NOMO-1 treated with DMSO at 0.1 percent for 48 hours (cell line): ENCODE results near the gene GPAM.
"Not testable (repeated sequence)": the region's sequence is repeated elsewhere in the genome, so short reads cannot be mapped to it uniquely, and the experiment has no call there.

Experiments
- DNase-seq: peaks from one replicate; lab custom pipeline; 2025; ENCODE audit not compliant: unreplicated experiment; lab: John Stamatoyannopoulos, UW

Gene GPAM, protein sequence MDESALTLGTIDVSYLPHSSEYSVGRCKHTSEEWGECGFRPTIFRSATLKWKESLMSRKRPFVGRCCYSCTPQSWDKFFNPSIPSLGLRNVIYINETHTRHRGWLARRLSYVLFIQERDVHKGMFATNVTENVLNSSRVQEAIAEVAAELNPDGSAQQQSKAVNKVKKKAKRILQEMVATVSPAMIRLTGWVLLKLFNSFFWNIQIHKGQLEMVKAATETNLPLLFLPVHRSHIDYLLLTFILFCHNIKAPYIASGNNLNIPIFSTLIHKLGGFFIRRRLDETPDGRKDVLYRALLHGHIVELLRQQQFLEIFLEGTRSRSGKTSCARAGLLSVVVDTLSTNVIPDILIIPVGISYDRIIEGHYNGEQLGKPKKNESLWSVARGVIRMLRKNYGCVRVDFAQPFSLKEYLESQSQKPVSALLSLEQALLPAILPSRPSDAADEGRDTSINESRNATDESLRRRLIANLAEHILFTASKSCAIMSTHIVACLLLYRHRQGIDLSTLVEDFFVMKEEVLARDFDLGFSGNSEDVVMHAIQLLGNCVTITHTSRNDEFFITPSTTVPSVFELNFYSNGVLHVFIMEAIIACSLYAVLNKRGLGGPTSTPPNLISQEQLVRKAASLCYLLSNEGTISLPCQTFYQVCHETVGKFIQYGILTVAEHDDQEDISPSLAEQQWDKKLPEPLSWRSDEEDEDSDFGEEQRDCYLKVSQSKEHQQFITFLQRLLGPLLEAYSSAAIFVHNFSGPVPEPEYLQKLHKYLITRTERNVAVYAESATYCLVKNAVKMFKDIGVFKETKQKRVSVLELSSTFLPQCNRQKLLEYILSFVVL

DNA sequence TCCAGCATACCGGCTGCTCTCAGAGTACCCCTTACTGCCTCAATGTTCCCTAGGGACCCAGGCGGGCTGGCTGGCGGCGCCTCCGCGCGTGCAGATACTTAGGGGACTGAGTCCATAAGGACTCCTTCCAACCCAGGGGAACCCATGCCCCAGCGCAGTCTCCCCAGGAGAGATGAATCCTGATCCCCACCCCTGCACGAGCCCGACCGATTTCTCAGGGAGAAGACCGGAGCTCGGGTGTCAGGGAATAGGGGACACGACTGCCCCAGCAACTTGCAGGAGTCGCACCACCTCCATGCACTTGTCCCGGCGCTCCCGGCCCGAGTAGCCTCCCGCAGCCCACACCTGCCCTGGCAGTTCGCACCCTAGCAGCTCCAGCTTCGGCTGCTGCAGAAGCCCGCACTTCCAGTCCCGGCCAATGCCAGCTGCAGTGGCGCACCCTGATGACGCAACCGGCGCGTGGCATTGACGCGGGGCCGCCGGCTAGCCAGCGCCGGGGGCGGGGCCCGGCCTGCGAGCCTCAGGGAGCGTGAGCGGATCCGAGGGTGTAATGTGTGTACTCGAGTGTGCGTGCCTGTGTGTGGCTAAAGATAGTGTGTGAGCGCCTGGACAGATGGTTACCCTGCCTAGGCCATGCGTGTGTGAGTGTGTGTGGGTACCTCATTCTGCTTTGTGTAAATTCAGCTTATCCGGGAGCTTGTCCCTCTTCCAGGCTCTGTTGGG is at the start of gene GPAM:
Gene GPAM, minus strand, starts transcription at position 437 of the 723 bp plus-strand sequence. CDS start 1,981 bp downstream, outside the sequence.
- DNase-seq: peak; percentile 85

- DNase-seq: peak; percentile 69
These were observed 49.1 kb upstream of the GPAM start for GRCh38 chr10:112232670-112233069.

DNA sequence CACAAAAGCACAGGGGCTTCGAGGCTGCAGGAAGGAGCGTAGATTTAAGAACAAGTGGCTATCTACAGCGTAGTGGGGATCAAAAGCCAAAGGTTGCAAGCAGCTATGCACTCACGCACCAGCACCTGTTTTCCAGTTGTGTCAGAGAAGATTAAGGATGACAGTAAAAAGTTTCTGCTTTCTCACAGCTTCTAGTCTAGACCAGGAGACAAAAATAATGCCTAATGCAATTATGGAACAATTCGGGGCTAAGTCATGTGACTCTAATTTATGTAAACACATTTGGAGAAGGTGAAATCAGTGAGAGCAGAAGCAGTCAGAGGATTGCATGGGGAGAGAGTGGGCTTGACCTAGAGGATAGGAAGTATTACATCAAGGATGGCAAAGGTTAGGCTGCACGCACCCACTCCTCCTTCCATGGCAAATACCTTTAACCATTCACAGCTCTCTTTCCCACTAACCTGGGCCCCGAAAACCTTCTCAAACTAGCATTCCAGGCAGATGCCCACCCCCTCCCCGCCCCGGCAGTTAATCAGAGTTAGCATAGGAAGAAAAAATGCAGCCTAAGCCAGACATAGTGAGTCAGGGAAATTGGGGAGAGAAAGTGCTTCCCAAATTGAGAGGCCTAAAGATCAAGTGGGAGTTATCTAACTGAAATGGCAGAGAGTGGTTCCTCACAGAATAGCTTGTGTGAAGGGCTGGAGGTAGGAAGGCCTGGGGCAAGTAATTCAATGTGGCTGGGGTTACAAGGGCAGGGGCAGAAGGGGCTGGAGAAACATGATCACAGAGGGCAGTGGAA is 48.2 kb upstream of the GPAM start:
- peak; percentile 32 for DNase-seq

- DNase-seq: no peak
These were observed 46.9 kb upstream of the GPAM start for GRCh38 chr10:112230325-112230988.

GRCh38 chr10:112229901-112230300 is 46.3 kb upstream of the GPAM start:
- DNase-seq: no peak

DNA sequence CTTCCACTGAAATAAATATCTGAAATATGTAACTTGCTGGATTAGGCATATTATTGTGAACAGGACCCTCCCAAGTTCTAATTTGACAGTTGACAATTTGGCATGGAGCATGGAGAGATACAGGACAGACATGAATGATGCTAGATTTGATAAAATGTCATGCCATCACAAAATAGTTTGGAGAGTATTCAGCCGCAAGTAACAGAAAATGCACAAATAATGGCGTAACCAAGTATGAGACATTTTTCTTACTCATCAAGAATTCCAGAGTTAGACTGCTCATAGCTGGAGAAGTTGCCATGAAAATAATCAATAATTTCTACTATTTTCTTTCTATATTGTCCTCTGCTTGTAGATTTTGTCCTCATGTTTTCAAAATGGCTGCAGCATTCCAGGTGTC is 45.5 kb upstream of the GPAM start:
- no peak for DNase-seq

- not testable (repeated sequence) for DNase-seq
These were observed 45.0 kb upstream of the GPAM start for GRCh38 chr10:112228366-112229088.

DNA sequence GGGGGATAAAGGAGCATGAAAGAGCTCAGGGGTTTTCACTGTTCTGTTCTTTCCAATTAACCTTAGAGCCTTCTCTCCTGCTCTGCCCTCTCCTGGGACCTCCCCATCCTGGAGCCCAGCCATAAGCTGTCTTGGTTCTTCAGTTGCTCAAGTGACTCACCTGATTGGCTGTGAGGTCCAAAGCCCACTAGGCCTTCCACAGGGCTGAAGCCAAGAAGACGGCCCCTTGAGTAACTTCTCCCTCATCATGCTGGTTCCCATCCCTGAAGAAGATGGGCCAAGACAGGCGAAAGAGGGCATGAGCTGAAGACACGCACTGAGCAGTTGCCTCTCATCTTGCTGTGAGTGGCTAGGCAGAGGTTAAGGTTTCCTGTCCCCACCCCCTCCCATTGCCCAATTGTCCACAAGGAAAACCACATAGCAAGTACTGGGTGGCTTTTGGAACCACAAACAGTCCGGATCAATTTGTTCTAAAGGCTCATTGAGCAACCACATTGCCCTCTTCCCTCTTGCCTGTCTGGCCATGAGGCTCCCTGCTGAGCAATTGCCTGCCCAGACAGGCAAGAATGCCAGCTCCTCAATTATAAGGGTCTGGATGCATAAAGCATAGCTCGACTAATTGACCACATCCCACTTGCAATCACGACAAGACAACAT is 43.9 kb upstream of the GPAM start:
- peak; percentile 97 for DNase-seq

DNA sequence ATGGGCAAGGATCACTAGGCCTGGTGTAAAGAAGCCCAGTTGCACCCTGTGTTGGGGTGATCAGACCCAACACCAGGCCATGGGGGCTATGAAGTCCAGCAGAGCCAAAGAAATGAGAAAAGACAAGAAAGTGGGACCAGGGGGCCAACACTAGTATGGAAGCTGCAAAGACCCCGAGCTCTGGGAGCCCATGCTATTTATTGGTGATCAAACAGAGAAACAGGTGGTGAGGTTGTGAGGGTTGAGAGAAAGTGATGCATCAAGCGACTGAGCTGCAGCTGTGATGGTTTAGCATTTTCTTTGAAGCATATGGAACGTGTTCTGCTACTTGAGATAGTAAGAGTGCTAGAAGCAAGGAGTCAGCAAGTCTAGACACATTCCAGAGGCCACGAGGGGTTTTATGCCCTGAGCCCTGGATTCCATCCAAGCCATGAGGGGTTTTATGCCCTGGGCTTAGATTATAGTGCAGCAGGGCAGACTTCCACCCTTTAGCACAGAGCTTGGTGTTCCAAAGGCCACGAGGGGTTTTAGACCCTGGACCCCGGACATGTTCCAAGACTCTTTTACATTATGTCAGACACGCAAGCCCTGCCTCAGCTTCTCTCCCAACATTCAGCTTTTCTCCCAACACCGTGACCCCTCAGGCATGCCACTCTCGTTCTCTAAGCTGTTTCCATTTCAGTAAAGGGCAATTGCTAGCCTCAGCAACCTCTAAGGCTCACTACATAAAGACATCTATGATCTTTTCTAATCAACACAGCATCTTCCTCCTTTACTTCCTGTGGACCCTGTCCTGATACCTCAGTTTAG is 43.1 kb upstream of the GPAM start:
- DNase-seq: no peak

GRCh38 chr10:112225771-112226438 is 42.3 kb upstream of the GPAM start:
- DNase-seq: no peak

DNA sequence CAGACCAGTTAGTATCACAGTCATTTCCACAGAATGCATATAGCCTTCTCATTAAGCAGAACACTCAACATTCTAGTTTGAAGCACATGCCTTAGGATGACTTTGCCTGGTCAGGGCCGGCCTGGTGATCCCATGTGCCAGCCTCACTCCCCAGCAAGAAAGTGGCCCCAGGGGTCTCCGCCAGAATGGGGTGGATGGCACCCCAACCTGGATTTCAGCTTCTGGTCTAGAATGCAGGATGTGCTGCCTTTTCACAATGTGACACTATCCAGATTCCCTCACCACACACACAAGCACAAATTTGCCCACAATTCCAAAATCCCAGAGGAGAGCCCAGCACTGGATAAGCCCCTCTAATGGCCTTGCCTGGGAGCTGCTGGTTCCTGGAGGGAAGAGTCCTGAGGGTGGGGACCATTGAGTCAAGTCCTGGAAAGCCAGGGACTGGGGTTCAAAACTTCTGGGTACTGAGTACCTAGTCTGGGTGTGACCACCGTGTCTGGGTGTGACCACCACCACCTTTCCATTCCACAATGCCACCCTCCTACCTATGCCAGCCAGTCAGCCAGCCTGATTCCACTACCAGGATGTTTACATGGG is 41.5 kb upstream of the GPAM start:
- DNase-seq: no peak

DNA sequence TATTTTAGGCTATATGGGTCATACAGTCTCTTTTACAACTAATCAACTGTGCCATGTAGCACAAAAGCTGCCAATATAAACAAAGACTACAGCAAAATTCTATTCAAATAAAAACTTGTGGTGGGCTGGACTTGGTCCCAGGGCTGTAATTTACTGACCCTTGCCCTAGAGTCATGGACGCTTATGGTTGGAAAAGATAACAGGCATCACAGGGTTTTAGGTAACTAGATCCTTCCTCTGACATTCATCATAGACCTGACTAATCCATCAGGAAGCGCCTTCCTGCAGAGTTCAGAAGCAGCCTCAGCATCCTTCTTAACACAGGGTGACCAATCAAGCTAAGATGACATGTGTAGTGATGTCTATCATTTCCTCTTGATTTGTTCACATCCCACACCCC is 40.2 kb upstream of the GPAM start:
- no peak for DNase-seq

DNA sequence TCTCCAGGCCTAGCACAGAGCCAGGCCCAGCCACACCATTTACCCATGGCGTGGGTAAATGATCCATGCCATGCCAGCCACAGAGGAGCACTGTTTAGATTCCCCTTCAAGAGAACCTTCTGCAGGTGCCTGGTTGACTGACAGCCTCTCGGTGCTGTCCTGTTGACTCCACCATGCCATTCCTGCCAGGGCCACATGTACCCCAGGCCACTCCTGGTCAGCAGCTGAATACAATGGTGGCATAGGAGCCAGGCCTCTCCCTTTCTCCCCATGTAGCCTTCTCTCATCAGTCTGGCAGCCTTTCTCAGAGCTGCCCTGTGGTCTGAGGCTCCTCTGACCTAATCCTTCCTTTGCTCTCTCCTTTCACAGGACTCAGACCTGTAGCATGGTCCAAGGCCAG is 39.2 kb upstream of the GPAM start:
- DNase-seq: no peak

DNA sequence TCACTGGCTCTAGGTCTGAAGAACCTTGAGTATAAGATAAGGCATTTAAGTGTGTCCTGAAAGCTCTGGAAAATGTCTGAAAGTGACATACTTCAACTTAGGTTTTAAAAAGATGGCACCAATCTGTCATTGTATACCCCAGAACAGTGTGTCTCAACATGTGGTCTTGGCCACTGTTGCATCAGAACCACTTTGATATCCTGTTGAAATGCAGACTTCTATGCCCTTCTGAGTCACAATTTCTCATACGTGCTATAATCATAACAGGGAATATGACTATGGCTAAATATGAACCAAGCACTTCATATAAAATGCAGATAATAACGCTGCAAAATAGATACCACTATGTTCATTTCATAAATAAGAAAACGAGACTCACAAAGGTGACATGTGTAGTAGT is 38.0 kb upstream of the GPAM start:
- DNase-seq: peak; percentile 67

- no peak for DNase-seq
These were observed 35.4 kb upstream of the GPAM start for GRCh38 chr10:112218960-112219359.

DNA sequence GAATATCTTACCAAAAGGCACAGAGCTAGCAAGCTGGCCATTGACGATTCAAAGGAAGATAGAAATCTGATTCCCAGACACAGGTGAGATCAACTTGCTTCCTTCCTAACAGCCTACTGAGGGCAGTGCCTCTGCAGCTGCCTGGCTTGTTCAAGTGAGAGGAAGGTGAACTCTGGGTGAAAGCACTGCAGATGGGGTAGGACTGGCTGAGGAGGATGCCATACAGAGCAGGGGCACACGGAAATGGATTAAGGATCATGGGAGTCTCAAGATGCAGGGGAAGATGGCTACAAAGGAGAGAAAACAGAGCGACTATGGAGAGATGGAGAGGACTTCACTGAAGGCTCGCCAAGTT is 34.4 kb upstream of the GPAM start:
- no peak for DNase-seq

DNA sequence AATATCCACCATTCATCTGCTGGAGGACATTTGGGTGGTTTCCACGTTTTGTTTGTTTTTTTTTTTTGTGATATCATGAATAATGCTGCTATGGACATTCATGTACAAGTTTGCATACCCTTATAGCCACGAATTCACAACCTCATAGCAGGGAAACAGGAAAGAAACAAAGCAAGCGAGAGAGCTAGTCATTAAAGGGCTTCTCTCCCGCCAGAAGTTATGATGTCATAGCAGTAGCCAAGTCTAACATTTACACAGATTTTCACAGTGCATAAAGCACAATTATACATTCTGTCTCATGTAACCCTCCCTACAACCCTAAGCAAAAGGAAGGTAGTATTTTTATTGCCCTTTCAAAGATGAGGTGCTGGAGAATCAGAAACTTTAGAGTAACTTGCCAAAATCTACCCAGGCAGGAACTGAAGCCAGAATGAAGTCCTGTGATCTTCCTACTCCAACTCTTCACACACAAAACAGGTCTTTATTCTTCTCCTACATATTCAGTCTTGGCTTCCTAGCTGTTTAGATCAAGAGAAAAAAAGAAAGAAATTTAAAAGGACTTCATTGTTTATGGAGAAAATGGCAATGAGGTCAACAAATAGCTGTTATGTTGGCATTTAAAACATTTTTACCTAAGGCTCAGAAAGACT is 33.9 kb upstream of the GPAM start:
- no peak for DNase-seq
